Omental fat pad (tissue), 4 donors: ENCODE results near the gene METTL13. TPM values are rescaled to one million over a fixed set of nuclear protein-coding genes. Genes with fewer than 3 reads are reported as not detected.

Experiments
- ATAC-seq: fragments of 150-250 bp; one replicate; pipeline ENCODE4 v1.9.1; 2016; ENCODE audit warnings: mild to moderate bottlenecking, moderate library complexity; ENCODE audit not compliant: low FRiP score
- DNase-seq: peaks from one replicate; pipeline ENCODE4 v3.0.0-alpha.2; 2019; ENCODE audit warnings: low spot score
- small RNA-seq: library from RNA; depleted of rRNA; stranded (forward); fragments of <200 nt; gene quantifications from one replicate; pipeline ENCODE3, GENCODE V24; 2016
- total RNA-seq, 4 donors: library from RNA; depleted of rRNA; stranded (reverse); fragments of >200 nt; gene quantifications; one replicate each; pipeline ENCODE4 v1.1.0, GENCODE V29; 2016
- TF ChIP-seq, protein P1 (sequence below), 3 donors: fragments of 450-650 bp; IDR thresholded peaks; one replicate each; pipeline ENCODE4 v1.5.1; 2016 to 2017; ENCODE audit warnings: antibody characterized with exemption in 3 of 3, mild to moderate bottlenecking in 3 of 3, moderate library complexity in 2 of 3

Gene METTL13
- total RNA-seq, 4 donors from 2014 or later: 21.3 to 29.2 (median 23.5) TPM

DNA sequence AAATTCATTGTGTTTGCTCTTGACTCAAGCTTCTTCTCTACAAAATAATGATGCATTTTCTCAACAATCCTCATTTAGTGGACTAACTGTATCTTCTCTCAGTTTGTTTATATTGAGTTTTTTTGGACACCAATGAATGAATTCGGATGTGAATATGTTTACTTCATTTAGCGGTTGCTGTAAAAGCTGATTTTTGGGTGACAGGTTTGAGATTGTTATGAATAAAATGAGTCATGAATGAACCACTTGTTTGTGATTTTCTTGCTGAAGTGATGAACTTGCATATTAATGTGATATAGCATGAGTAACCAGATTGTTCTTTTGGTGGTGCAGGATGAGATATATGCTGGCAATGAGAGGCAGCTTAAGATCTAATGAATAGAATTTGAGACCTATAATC is 62.9 kb downstream of the METTL13 start:
- ATAC-seq (no peak), DNase-seq (no peak)
- TF ChIP-seq, protein P1, sequence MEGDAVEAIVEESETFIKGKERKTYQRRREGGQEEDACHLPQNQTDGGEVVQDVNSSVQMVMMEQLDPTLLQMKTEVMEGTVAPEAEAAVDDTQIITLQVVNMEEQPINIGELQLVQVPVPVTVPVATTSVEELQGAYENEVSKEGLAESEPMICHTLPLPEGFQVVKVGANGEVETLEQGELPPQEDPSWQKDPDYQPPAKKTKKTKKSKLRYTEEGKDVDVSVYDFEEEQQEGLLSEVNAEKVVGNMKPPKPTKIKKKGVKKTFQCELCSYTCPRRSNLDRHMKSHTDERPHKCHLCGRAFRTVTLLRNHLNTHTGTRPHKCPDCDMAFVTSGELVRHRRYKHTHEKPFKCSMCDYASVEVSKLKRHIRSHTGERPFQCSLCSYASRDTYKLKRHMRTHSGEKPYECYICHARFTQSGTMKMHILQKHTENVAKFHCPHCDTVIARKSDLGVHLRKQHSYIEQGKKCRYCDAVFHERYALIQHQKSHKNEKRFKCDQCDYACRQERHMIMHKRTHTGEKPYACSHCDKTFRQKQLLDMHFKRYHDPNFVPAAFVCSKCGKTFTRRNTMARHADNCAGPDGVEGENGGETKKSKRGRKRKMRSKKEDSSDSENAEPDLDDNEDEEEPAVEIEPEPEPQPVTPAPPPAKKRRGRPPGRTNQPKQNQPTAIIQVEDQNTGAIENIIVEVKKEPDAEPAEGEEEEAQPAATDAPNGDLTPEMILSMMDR (IDR thresholded peaks at IDR 0.05): no peak

DNA sequence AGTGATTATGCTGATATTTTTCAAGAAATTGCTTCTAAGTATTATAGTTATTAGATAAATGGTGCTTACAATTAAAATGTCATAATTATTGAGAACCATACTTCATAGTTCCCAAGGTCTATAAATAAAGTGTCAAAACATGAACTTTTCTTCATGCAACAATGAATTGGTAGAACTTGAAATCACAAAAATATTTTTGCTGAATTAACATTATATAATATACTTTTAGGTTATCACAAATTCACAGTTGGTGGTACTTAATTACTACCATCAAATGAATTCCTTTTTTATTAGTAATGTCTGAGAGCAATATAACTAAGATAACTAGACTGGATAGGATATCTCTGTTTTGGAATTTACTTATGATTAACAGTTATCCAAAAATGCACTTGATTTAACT is 64.5 kb downstream of the METTL13 start:
- TF ChIP-seq, protein P1 (IDR thresholded peaks at IDR 0.05): no peak
- no peak for DNase-seq
- ATAC-seq: no peak

Small RNAs within 50 kb of the gene (small RNA-seq; reads per million reads assigned to genes)
- not detected for gene RF00601

Other genes with a start within 250 kb of the METTL13 start
- gene MYOCOS, start 159.4 kb upstream of the METTL13 start, total RNA-seq: not detected
- gene MYOC, start 129.0 kb upstream of the METTL13 start, total RNA-seq: 10 to 100 TPM in 3 of 4 donors, 1 to 10 TPM in 1; 4.9 to 93.0 (median 19.8) TPM
- 10 to 100 TPM in 1 of 4 donors, 1 to 10 TPM in 3; 5.0 to 16.9 (median 7.4) TPM for gene VAMP4, start 39.6 kb upstream of the METTL13 start, total RNA-seq
- 10 to 100 TPM in 1 of 4 donors, 1 to 10 TPM in 3; 2.9 to 15.8 (median 5.5) TPM for gene DNM3, start 59.8 kb downstream of the METTL13 start, total RNA-seq